GM12878 (cell line): ENCODE measurements around the gene ZMYND15. TPM values are rescaled to one million over a fixed set of nuclear protein-coding genes. Genes with fewer than 3 reads are reported as not detected.

Experiments
- ATAC-seq: fragments of 200-7000 bp; cut with Tn5 transposase; 3 replicates; pipeline ENCODE4 v1.9.1; 2020; ENCODE audit warnings: mild to moderate bottlenecking, moderate library complexity
- BruUV-seq: library from RNA; stranded (reverse); fragments of 400-500 nt; replicated peaks from 2 replicates; lab custom pipeline; 2021; lab: Mats Ljungman, UMichigan
- CTCF ChIA-PET: fragments of 300-600 bp; sonication (Branson Sonifier 250); formaldehyde crosslinking; extraction: SDS; loops from one replicate; lab custom pipeline; 2021; ENCODE audit warnings: inconsistent platforms; lab: Yijun Ruan, JAX
- POLR2A ChIA-PET: fragments of 350-600 bp; formaldehyde crosslinking; extraction: SDS; loops from one replicate; lab custom pipeline; 2021; ENCODE audit warnings: inconsistent platforms; lab: Charles Lee
- RAD21 ChIA-PET: fragments of 300-600 bp; sonication (Branson Sonifier 250); formaldehyde crosslinking; loops from one replicate; lab custom pipeline; 2023; ENCODE audit warnings: antibody characterized with exemption; ENCODE audit not compliant: unreplicated experiment; lab: Charles Lee
- SMC1A ChIA-PET: fragments of 300-600 bp; sonication (Branson Sonifier 250); formaldehyde crosslinking; loops from one replicate; lab custom pipeline; 2023; ENCODE audit not compliant: unreplicated experiment, uncharacterized antibody; lab: Charles Lee
- DNase-seq: peaks from one replicate; pipeline ENCODE4 v3.0.0-alpha.2; 2011; ENCODE audit warnings: low read depth, low spot score
- FAIRE-seq: peaks from 3 replicates; lab custom pipeline; 2011; peaks lifted over from hg19 to GRCh38; lab: Jason Lieb, UNC
- H2AFZ ChIP-seq: 2 replicates; pipeline ENCODE4 v1.6.0; 2011; ENCODE audit warnings: low read depth, low read length, control low read depth; ENCODE audit not compliant: control insufficient read depth
- H3K27ac ChIP-seq: 2 replicates; pipeline ENCODE4 v1.5.1; 2011; ENCODE audit warnings: control low read depth; ENCODE audit not compliant: control insufficient read depth, insufficient read depth
- H3K27me3 ChIP-seq, 2 experiments: replicated peaks in 1 of 2; 2 replicates each; pipeline versions ENCODE4 v1.6.0 to v1.6.1; 2011; ENCODE audit warnings: low read length in 1 of 2; ENCODE audit not compliant: control insufficient read depth in 2 of 2, insufficient read depth in 2 of 2
- H3K36me3 ChIP-seq, 2 experiments: 2 replicates each; pipeline ENCODE4 v1.5.1; 2011; ENCODE audit warnings: low read length in 1 of 2; ENCODE audit not compliant: control insufficient read depth in 2 of 2, insufficient read depth in 2 of 2
- H3K4me1 ChIP-seq: 2 replicates; pipeline ENCODE4 v1.6.1; 2011; ENCODE audit warnings: mild to moderate bottlenecking, low read length, moderate library complexity, mixed read lengths; ENCODE audit not compliant: control insufficient read depth, insufficient read depth
- H3K4me2 ChIP-seq: 2 replicates; pipeline ENCODE4 v1.6.0; 2011; ENCODE audit warnings: control low read depth; ENCODE audit not compliant: control insufficient read depth, insufficient read depth
- H3K4me3 ChIP-seq: fragments of 200-600 bp; sonication (generic); 2 replicates; pipeline ENCODE4 v1.5.1; 2016
- H3K79me2 ChIP-seq: 2 replicates; pipeline ENCODE4 v1.6.0; 2011; ENCODE audit warnings: low read length; ENCODE audit not compliant: control insufficient read depth, insufficient read depth
- H3K9ac ChIP-seq: 2 replicates; pipeline ENCODE4 v1.8.0; 2011; ENCODE audit warnings: low read length, control low read depth, mixed read lengths; ENCODE audit not compliant: control insufficient read depth, insufficient read depth
- H3K9me3 ChIP-seq: replicated peaks from 3 replicates; pipeline ENCODE4 v1.5.1; 2011; ENCODE audit warnings: mild to moderate bottlenecking, low read length; ENCODE audit not compliant: control insufficient read depth, insufficient read depth
- H4K20me1 ChIP-seq: 2 replicates; pipeline ENCODE4 v1.6.0; 2011; ENCODE audit not compliant: control insufficient read depth, insufficient read depth
- ATF3 ChIP-seq: IDR thresholded peaks from 2 replicates; pipeline ENCODE4 v1.6.1; 2011; ENCODE audit warnings: low read depth, mild to moderate bottlenecking, low read length, moderate library complexity, borderline replicate concordance; ENCODE audit errors: extremely low read depth
- CBX5 ChIP-seq: sonication (generic); IDR thresholded peaks from 2 replicates; pipeline ENCODE4 v1.6.1; 2016; ENCODE audit warnings: low read depth, moderate library complexity, mild to moderate bottlenecking, inconsistent platforms
- IKZF2 ChIP-seq, 2 experiments: fragments of 450-650 bp; IDR thresholded peaks; 2 replicates each; pipeline ENCODE4 v1.6.1; 2017; ENCODE audit warnings: mild to moderate bottlenecking in 2 of 2, moderate library complexity in 2 of 2
- JUND ChIP-seq: IDR thresholded peaks from 2 replicates; pipeline ENCODE4 v1.6.1; 2012; ENCODE audit warnings: low read depth, mild to moderate bottlenecking, low read length, improper control_type of control experiment, moderate library complexity
- MEF2B ChIP-seq: fragments of 450-650 bp; IDR thresholded peaks from 2 replicates; pipeline ENCODE4 v1.6.1; 2018; ENCODE audit warnings: mild to moderate bottlenecking, moderate library complexity; ENCODE audit not compliant: partially characterized antibody, poor library complexity, severe bottlenecking
- MYB ChIP-seq: fragments of 150-350 bp; IDR thresholded peaks from 2 replicates; pipeline ENCODE4 v1.6.1; 2014; ENCODE audit warnings: mild to moderate bottlenecking, low read depth, low read length, borderline replicate concordance
- NR2C1 ChIP-seq: fragments of 450-650 bp; IDR thresholded peaks from 2 replicates; pipeline ENCODE4 v1.6.1; 2017; ENCODE audit warnings: antibody characterized with exemption, mild to moderate bottlenecking, moderate library complexity
- NRF1 ChIP-seq: conservative IDR thresholded peaks from 2 replicates; pipeline ENCODE4 v1.6.1; 2011; ENCODE audit warnings: mild to moderate bottlenecking, low read depth, low read length, improper control_type of control experiment
- RAD21 ChIP-seq: IDR thresholded peaks from 2 replicates; pipeline ENCODE4 v1.6.1; 2011; ENCODE audit warnings: mild to moderate bottlenecking, low read depth, low read length, moderate library complexity; ENCODE audit not compliant: insufficient read depth
- SIN3A ChIP-seq: IDR thresholded peaks from 2 replicates; pipeline ENCODE4 v1.6.1; 2012; ENCODE audit warnings: low read depth, low read length, improper control_type of control experiment
- ZBTB11 ChIP-seq: fragments of 450-650 bp; formaldehyde crosslinking; IDR thresholded peaks from 2 replicates; pipeline ENCODE4 v1.5.0; 2022; ENCODE audit warnings: mild to moderate bottlenecking, missing genetic modification characterization
- ZBTB4 ChIP-seq: fragments of 450-650 bp; formaldehyde crosslinking; IDR thresholded peaks from 2 replicates; pipeline ENCODE4 v1.4.0; 2022; ENCODE audit warnings: mild to moderate bottlenecking, moderate library complexity
- WGBS: methylation state at CpG from one replicate; pipeline ENCODE4 v1.1.6; 2016; ENCODE audit warnings: low lambda C conversion rate; ENCODE audit not compliant: insufficient replicate concordance, insufficient coverage; ENCODE audit errors: missing lambda C conversion rate; 5-methylcytosine and 5-hydroxymethylcytosine counted together
- in situ Hi-C: fragments of 300-500 bp; cut with MboI; formaldehyde crosslinking; loops from 9 replicates; pipeline ENCODE4 v1.14.3; 2018; ENCODE audit warnings: mixed read lengths
- intact Hi-C: fragments of 100-400 bp; cut with micrococcal nuclease; formaldehyde crosslinking; loops from one replicate; pipeline ENCODE4 v1.14.2; 2022; ENCODE audit not compliant: unreplicated experiment
- polyA plus RNA-seq, 11 experiments: library from polyadenylated mRNA; depleted of rRNA in 4 of 11; unstranded in 6 of 11; stranded (reverse) in 5 of 11; fragments of >200 nt; fragmentation: Nextera tagmentation in 4 of 11; fragmentation: Illumina TruSeq in 1 of 11; extraction: Ambion mirVana in 4 of 11; extraction: Trizol in 1 of 11; gene quantifications; 1 replicate in 1 of 11; 2 replicates in 10 of 11; pipeline versions ENCODE4 v1.2.1 to v1.2.3, GENCODE V29; 2011 to 2016; ENCODE audit warnings: inconsistent platforms in 2 of 11, missing spikeins in 2 of 11, low read depth in 1 of 11
- total RNA-seq, 4 experiments: library from RNA; depleted of rRNA in 3 of 4; stranded (reverse); fragments of >200 nt in 3 of 4; fragmentation: Illumina TruSeq in 1 of 4; extraction: Trizol in 1 of 4; gene quantifications; 2 replicates each; pipeline versions ENCODE4 v1.2.1 to v1.2.3, GENCODE V29; 2013 to 2021

The ZMYND15 gene
- total and polyA plus RNA-seq, 10 of the 15 experiments (the other 5 are each of a cell fraction or from before 2014, with no cell fraction given): 0.03 to 0.17 (median 0.06) TPM; not detected in 4

GRCh38 chr17:4785311-4786105 is 45.9 kb downstream of the ZMYND15 start (continued):
- TF ChIP-seq ZBTB4: no peak
- TF ChIP-seq IKZF2 (IDR thresholded peaks at IDR 0.05): no peak
- no peak for TF ChIP-seq RAD21
- TF ChIP-seq MYB: no peak

GRCh38 chr17:4786106-4786511 is 46.5 kb downstream of the ZMYND15 start, which contains the start of gene VMO1:
VMO1 (minus strand) TSS chr17:4786364; CDS start chr17:4786352, 12 bp downstream.
- ATAC-seq (no peak), FAIRE-seq (no peak)
- RAD21 ChIA-PET: no interaction called here
- Histone ChIP-seq H3K79me2 (no peaks in the 10 kb centered on the region), H3K9ac (no peak within 1 kb of the TSS)
- CTCF ChIA-PET: no interaction called here
- 13% methylated on average over 24 of the region's 24 CpGs for WGBS
- POLR2A ChIA-PET: interaction anchor here (0.5 to 0.6 kb wide), 2 partner anchors 48 to 85 kb away, joined by 3 to 4 read pairs; no protein-coding TSS in a partner anchor
- TF ChIP-seq ZBTB11 (no peak), JUND (no peak), CBX5 (no peak), NRF1 (no peak), SIN3A (no peak), MEF2B (no peak), NR2C1 (no peak), ATF3 (no peak)
- TF ChIP-seq, all 136 proteins: peak for 0
- Histone ChIP-seq H3K4me2 (no peak within 1 kb of the TSS; the same call in 1 of the 2 replicates), H3K27me3 (peaks cover 18 to 19% of the 10 kb centered on the region in 2 experiments), H4K20me1 (no peaks in the 10 kb centered on the region), H3K36me3 (no peaks in the 10 kb centered on the region), H3K9me3 (no peaks in the 10 kb centered on the region), H2AFZ (no peak within 1 kb of the TSS), H3K4me1 (peaks cover 12% of the 10 kb centered on the region), H3K4me3 (no peak within 1 kb of the TSS), H3K27ac (no peak within 1 kb of the TSS)
- SMC1A ChIA-PET: interaction anchor here (1.0 kb wide), 1 partner anchor 10 kb away, joined by 3 read pairs; the partner anchor contains the start of gene PSMB6
- DNase-seq: no peak
- BruUV-seq: no TSS peak
- intact Hi-C loops: loop anchor here (2.0 to 10.0 kb wide), 3 partner anchors 51 to 103 kb away; partner anchors contain the start of genes ARRB2, CXCL16, MED11 and ZMYND15
- in situ Hi-C loops: no loop called here
